GM12878 (cell line): ENCODE results near the gene C5AR2. TPM values are rescaled to one million over a fixed set of nuclear protein-coding genes. Genes with fewer than 3 reads are reported as not detected.

Experiments used
- ATAC-seq: fragments of 200-7000 bp; cut with Tn5 transposase; 3 replicates; pipeline ENCODE4 v1.9.1; 2020; ENCODE audit warnings: mild to moderate bottlenecking, moderate library complexity
- BruUV-seq: library from RNA; stranded (reverse); fragments of 400-500 nt; replicated peaks from 2 replicates; lab custom pipeline; 2021; lab: Mats Ljungman, UMichigan
- CTCF ChIA-PET: fragments of 300-600 bp; sonication (Branson Sonifier 250); formaldehyde crosslinking; extraction: SDS; loops from one replicate; lab custom pipeline; 2021; ENCODE audit warnings: inconsistent platforms; lab: Yijun Ruan, JAX
- POLR2A ChIA-PET: fragments of 350-600 bp; formaldehyde crosslinking; extraction: SDS; loops from one replicate; lab custom pipeline; 2021; ENCODE audit warnings: inconsistent platforms; lab: Charles Lee
- RAD21 ChIA-PET: fragments of 300-600 bp; sonication (Branson Sonifier 250); formaldehyde crosslinking; loops from one replicate; lab custom pipeline; 2023; ENCODE audit warnings: antibody characterized with exemption; ENCODE audit not compliant: unreplicated experiment; lab: Charles Lee
- SMC1A ChIA-PET: fragments of 300-600 bp; sonication (Branson Sonifier 250); formaldehyde crosslinking; loops from one replicate; lab custom pipeline; 2023; ENCODE audit not compliant: unreplicated experiment, uncharacterized antibody; lab: Charles Lee
- DNase-seq: peaks from one replicate; pipeline ENCODE4 v3.0.0-alpha.2; 2011; ENCODE audit warnings: low read depth, low spot score
- FAIRE-seq: peaks from 3 replicates; lab custom pipeline; 2011; peaks lifted over from hg19 to GRCh38; lab: Jason Lieb, UNC
- H2AFZ ChIP-seq: 2 replicates; pipeline ENCODE4 v1.6.0; 2011; ENCODE audit warnings: low read depth, low read length, control low read depth; ENCODE audit not compliant: control insufficient read depth
- H3K27ac ChIP-seq: 2 replicates; pipeline ENCODE4 v1.5.1; 2011; ENCODE audit warnings: control low read depth; ENCODE audit not compliant: control insufficient read depth, insufficient read depth
- H3K27me3 ChIP-seq, 2 experiments: replicated peaks in 1 of 2; 2 replicates each; pipeline versions ENCODE4 v1.6.0 to v1.6.1; 2011; ENCODE audit warnings: low read length in 1 of 2; ENCODE audit not compliant: control insufficient read depth in 2 of 2, insufficient read depth in 2 of 2
- H3K36me3 ChIP-seq, 2 experiments: 2 replicates each; pipeline ENCODE4 v1.5.1; 2011; ENCODE audit warnings: low read length in 1 of 2; ENCODE audit not compliant: control insufficient read depth in 2 of 2, insufficient read depth in 2 of 2
- H3K4me1 ChIP-seq: 2 replicates; pipeline ENCODE4 v1.6.1; 2011; ENCODE audit warnings: mild to moderate bottlenecking, low read length, moderate library complexity, mixed read lengths; ENCODE audit not compliant: control insufficient read depth, insufficient read depth
- H3K4me2 ChIP-seq: 2 replicates; pipeline ENCODE4 v1.6.0; 2011; ENCODE audit warnings: control low read depth; ENCODE audit not compliant: control insufficient read depth, insufficient read depth
- H3K4me3 ChIP-seq: fragments of 200-600 bp; sonication (generic); 2 replicates; pipeline ENCODE4 v1.5.1; 2016
- H3K79me2 ChIP-seq: 2 replicates; pipeline ENCODE4 v1.6.0; 2011; ENCODE audit warnings: low read length; ENCODE audit not compliant: control insufficient read depth, insufficient read depth
- H3K9ac ChIP-seq: 2 replicates; pipeline ENCODE4 v1.8.0; 2011; ENCODE audit warnings: low read length, control low read depth, mixed read lengths; ENCODE audit not compliant: control insufficient read depth, insufficient read depth
- H3K9me3 ChIP-seq: replicated peaks from 3 replicates; pipeline ENCODE4 v1.5.1; 2011; ENCODE audit warnings: mild to moderate bottlenecking, low read length; ENCODE audit not compliant: control insufficient read depth, insufficient read depth
- H4K20me1 ChIP-seq: 2 replicates; pipeline ENCODE4 v1.6.0; 2011; ENCODE audit not compliant: control insufficient read depth, insufficient read depth
- ETV6 ChIP-seq, 2 experiments: fragments of 450-650 bp in 1 of 2; IDR thresholded peaks in 1 of 2; conservative IDR thresholded peaks in 1 of 2; 2 replicates each; pipeline ENCODE4 v1.6.1; 2014; ENCODE audit warnings: antibody characterized with exemption in 1 of 2, borderline replicate concordance in 1 of 2, low read depth in 1 of 2, mild to moderate bottlenecking in 1 of 2, moderate library complexity in 1 of 2
- FOS ChIP-seq: IDR thresholded peaks from 3 replicates; pipeline ENCODE4 v1.6.1; 2011; ENCODE audit warnings: borderline replicate concordance; ENCODE audit not compliant: insufficient read length; ENCODE audit errors: extremely low read depth
- IKZF1 ChIP-seq: fragments of 450-650 bp; conservative IDR thresholded peaks from 2 replicates; pipeline ENCODE4 v1.6.1; 2017; ENCODE audit warnings: antibody characterized with exemption, mild to moderate bottlenecking
- IKZF2 ChIP-seq, 2 experiments: fragments of 450-650 bp; IDR thresholded peaks; 2 replicates each; pipeline ENCODE4 v1.6.1; 2017; ENCODE audit warnings: mild to moderate bottlenecking in 2 of 2, moderate library complexity in 2 of 2
- MEF2B ChIP-seq: fragments of 450-650 bp; IDR thresholded peaks from 2 replicates; pipeline ENCODE4 v1.6.1; 2018; ENCODE audit warnings: mild to moderate bottlenecking, moderate library complexity; ENCODE audit not compliant: partially characterized antibody, poor library complexity, severe bottlenecking
- MTA2 ChIP-seq: fragments of 450-650 bp; IDR thresholded peaks from 2 replicates; pipeline ENCODE4 v1.6.1; 2016; ENCODE audit warnings: low read depth, mild to moderate bottlenecking, moderate library complexity
- RUNX3 ChIP-seq: IDR thresholded peaks from 2 replicates; pipeline ENCODE4 v1.6.1; 2012; ENCODE audit warnings: low read length, inconsistent platforms
- SPI1 ChIP-seq: IDR thresholded peaks from 2 replicates; pipeline ENCODE4 v1.6.1; 2011; ENCODE audit warnings: low read depth, mild to moderate bottlenecking, low read length, moderate library complexity, borderline replicate concordance; ENCODE audit not compliant: insufficient read depth
- WGBS: methylation state at CpG from one replicate; pipeline ENCODE4 v1.1.6; 2016; ENCODE audit warnings: low lambda C conversion rate; ENCODE audit not compliant: insufficient replicate concordance, insufficient coverage; ENCODE audit errors: missing lambda C conversion rate; 5-methylcytosine and 5-hydroxymethylcytosine counted together
- in situ Hi-C: fragments of 300-500 bp; cut with MboI; formaldehyde crosslinking; loops from 9 replicates; pipeline ENCODE4 v1.14.3; 2018; ENCODE audit warnings: mixed read lengths
- intact Hi-C: fragments of 100-400 bp; cut with micrococcal nuclease; formaldehyde crosslinking; loops from one replicate; pipeline ENCODE4 v1.14.2; 2022; ENCODE audit not compliant: unreplicated experiment
- polyA plus RNA-seq, 11 experiments: library from polyadenylated mRNA; depleted of rRNA in 4 of 11; unstranded in 6 of 11; stranded (reverse) in 5 of 11; fragments of >200 nt; fragmentation: Nextera tagmentation in 4 of 11; fragmentation: Illumina TruSeq in 1 of 11; extraction: Ambion mirVana in 4 of 11; extraction: Trizol in 1 of 11; gene quantifications; 1 replicate in 1 of 11; 2 replicates in 10 of 11; pipeline versions ENCODE4 v1.2.1 to v1.2.3, GENCODE V29; 2011 to 2016; ENCODE audit warnings: inconsistent platforms in 2 of 11, missing spikeins in 2 of 11, low read depth in 1 of 11
- total RNA-seq, 4 experiments: library from RNA; depleted of rRNA in 3 of 4; stranded (reverse); fragments of >200 nt in 3 of 4; fragmentation: Illumina TruSeq in 1 of 4; extraction: Trizol in 1 of 4; gene quantifications; 2 replicates each; pipeline versions ENCODE4 v1.2.1 to v1.2.3, GENCODE V29; 2013 to 2021
- TF ChIP-seq, protein P1 (sequence below): fragments of 450-650 bp; IDR thresholded peaks from 2 replicates; pipeline ENCODE4 v1.6.1; 2017; ENCODE audit warnings: low read depth, mild to moderate bottlenecking, moderate library complexity

C5AR2 gene
- total and polyA plus RNA-seq, 10 of the 15 experiments (the other 5 are each of a cell fraction or from before 2014, with no cell fraction given) = 0.01 TPM; not detected in 9

GRCh38 chr19:47322058-47322457 is 9.9 kb upstream of the C5AR2 start:
- H3K9me3 ChIP-seq = no peaks in the 10 kb centered on the region; the same call in 2 of the 3 replicates
- 0% methylated on average over 2 of the region's 2 CpGs for WGBS
- SMC1A ChIA-PET = interaction anchor here (1.0 kb wide), 1 partner anchor 15 kb away, joined by 3 read pairs; no protein-coding TSS in a partner anchor
- intact Hi-C loops = no loop called here
- no peaks in the 10 kb centered on the region for H4K20me1 ChIP-seq
- peak; percentile 44 for ATAC-seq
- H3K79me2 ChIP-seq = no peaks in the 10 kb centered on the region
- no peak for TF ChIP-seq RUNX3
- no peak for TF ChIP-seq ETV6 (conservative IDR thresholded peaks at IDR 0.05 in 1 of 2, IDR thresholded peaks at IDR 0.05 in 1 of 2; ENCODE audit: borderline replicate concordance in 1 of 2, low read depth in 1 of 2)
- TF ChIP-seq MEF2B = peak; percentile 36
- TF ChIP-seq FOS = no peak
- peak; percentile 44; the same call in 1 of the 2 replicates for TF ChIP-seq MTA2
- TF ChIP-seq IKZF1 = peak; percentile 31
- peak; percentile 18; the same call in 1 of the 2 replicates for TF ChIP-seq SPI1
- TF ChIP-seq, protein P1, sequence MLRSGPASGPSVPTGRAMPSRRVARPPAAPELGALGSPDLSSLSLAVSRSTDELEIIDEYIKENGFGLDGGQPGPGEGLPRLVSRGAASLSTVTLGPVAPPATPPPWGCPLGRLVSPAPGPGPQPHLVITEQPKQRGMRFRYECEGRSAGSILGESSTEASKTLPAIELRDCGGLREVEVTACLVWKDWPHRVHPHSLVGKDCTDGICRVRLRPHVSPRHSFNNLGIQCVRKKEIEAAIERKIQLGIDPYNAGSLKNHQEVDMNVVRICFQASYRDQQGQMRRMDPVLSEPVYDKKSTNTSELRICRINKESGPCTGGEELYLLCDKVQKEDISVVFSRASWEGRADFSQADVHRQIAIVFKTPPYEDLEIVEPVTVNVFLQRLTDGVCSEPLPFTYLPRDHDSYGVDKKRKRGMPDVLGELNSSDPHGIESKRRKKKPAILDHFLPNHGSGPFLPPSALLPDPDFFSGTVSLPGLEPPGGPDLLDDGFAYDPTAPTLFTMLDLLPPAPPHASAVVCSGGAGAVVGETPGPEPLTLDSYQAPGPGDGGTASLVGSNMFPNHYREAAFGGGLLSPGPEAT = peak; percentile 33; the same call in 1 of the 2 replicates
- peak in 1 of 2 experiments; percentile 43; a peak in 2 of 4 replicates for TF ChIP-seq IKZF2 (IDR thresholded peaks at IDR 0.05)
- TF ChIP-seq, all 136 proteins: peak for 6
- ChIA-PET POLR2A (interaction anchor here (0.7 kb wide), 1 partner anchor 864 kb away, joined by 3 read pairs; no protein-coding TSS in a partner anchor), RAD21 (no interaction called here), CTCF (interaction anchor here (0.6 to 1.0 kb wide), 3 partner anchors 27 to 120 kb away, joined by 3 to 4 read pairs (median 3); partner anchors contain the start of gene DHX34)
- no peak overlapping the region for H3K27ac ChIP-seq
- no peak overlapping the region for H2AFZ ChIP-seq
- DNase-seq (no peak), FAIRE-seq (no peak)
- no peaks in the 10 kb centered on the region for H3K27me3 ChIP-seq
- H3K4me2 ChIP-seq = 0 out of 2 replicates have a peak overlapping the region, but pooled peaks have one; percentile 7
- H3K36me3 ChIP-seq = no peaks in the 10 kb centered on the region
- no TSS peak for BruUV-seq
- no peaks in the 10 kb centered on the region for H3K4me1 ChIP-seq
- H3K9ac ChIP-seq = no peak overlapping the region
- H3K4me3 ChIP-seq = no peak overlapping the region
- in situ Hi-C loops = no loop called here
